ENCODE results near the gene AKAP13.
"Not testable (repeated sequence)": the region's sequence is repeated elsewhere in the genome, so short reads cannot be mapped to it uniquely, and the experiment has no call there.

The AKAP13 gene

DNA sequence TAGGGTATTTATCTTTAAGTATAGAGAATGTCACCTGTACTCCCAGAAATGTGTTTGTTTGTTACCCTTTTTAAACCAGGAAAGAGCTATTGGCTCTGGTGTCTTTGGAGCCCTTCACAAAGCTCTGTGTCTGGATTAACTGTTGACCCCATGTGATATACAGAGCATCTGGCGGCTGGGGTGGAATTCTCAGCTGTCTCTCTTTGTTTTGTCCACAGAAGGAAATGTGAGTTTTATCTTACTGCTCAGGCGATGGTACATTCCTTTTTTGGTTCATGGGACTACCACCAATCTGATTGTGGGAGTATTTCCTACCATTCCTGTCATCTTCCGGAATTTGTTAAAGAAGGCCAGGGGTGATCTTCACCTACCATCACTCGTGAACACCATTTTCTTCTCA lies 120.3 kb downstream of the AKAP13 start:
- DNase-seq (ENCODE audit: low read depth) = no peak

DNA sequence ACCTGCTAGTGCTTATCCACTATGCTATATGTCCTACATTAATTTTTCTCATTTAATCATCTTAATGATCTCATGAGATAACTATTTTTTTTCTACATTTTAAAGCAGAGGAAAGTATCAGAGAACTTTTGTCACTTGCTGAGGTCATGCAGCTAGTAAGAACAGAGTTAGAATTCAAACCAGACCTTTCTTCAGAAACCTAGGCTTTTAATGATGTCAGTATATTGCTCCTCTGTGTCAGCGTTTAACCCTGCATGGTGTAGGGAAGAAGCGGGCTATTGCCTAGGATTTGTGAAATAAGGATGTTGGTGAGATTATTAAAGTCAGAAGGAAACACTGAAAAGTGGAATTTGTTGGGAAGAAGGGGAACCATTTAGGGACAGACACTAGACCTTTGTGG lies 121.2 kb downstream of the AKAP13 start:
- no peak for DNase-seq (ENCODE audit: low read depth)

DNA sequence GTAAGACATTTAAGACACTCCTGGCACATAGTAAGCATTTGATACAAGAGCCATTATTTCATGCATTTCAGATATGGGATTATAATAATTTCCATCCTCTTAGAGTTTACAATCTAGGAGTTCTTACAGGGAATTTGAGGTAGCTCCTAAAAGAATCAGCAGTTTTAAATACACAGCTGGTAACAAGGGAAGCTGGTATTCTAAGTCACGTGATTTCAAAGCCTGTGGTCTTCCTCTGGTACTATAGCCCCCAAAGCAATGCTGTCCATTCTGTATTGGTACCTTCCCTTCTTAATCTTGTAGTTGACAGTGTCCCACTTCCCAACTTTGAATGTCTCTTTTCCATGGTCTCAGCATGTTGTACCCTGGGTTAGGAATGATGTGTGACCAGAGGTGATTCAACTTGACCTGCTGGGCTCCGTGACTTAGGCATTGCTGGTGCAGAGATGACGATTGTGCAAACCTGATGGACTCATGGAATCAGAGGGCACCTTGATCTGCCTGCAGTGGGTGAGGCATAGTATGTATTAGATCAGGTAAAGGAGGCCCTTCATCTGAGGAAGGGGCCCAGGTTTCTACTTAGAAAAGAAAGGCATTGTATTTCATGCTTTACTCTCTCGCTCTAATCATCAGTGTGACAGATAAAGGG lies 122.9 kb downstream of the AKAP13 start:
- no peak for DNase-seq (ENCODE audit: low read depth)

DNA sequence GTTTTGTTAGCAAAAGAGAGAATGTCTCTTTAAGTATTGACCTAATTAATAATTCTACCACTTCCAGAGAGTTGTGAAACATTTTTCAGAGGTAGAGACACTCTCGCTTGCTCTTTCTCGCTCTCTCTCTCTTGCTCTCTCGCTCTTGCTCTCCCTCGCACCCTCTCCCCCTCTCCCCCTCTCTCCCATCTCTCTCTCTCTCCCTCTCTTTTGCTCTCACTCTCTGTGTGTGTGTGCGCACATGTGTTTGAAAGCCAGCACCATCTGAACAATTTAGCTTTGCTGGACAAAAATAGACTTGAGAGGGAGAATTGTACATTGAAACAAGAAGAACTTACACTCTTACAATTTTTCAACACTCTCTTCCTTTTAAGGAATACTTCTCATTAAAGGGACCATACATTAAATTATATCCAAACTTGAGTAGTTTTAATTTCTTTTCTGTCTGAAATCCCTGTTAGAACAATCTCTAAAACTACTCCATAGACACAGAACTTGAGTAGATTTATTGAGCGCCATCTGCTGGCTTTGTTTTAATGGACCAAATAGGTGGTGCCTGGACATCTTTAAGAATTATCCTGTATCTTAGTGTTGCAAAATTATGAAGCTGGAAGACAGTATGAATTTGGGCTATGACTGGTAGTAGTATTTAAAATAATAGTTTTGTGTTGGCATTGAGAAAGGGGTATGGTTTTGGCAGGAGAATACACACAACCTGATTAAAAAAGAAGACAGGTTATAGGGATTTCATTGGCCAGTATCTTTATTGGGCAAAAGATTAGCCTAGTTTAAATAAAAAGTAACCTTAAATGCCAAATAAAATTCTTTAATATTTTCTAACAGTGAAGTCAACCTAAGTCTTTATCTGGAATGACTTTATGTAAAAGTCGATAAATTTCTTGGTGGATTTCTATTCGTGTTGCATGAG lies 124.6 kb downstream of the AKAP13 start:
- DNase-seq (ENCODE audit: low read depth) = peak; percentile 7

DNA sequence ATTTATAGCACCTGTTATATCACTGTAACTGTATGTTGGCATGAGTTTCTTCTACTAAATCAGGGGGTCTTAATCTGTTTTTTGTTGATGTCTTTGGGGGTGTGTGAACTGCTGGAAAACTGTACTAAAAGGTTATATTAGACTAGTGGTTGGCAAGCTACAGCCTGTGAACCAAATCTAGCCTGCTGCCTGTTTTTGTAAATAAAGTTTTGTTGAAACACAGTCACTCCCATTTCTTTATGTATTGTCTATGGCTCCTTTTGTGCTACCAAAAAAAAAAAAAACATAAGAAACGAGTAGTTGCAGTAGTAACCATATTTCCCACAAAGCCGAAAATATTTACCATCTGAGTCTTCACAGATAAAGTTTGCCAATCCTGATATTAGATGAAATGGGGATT lies 126.7 kb downstream of the AKAP13 start:
- DNase-seq (ENCODE audit: low read depth) = no peak

DNA sequence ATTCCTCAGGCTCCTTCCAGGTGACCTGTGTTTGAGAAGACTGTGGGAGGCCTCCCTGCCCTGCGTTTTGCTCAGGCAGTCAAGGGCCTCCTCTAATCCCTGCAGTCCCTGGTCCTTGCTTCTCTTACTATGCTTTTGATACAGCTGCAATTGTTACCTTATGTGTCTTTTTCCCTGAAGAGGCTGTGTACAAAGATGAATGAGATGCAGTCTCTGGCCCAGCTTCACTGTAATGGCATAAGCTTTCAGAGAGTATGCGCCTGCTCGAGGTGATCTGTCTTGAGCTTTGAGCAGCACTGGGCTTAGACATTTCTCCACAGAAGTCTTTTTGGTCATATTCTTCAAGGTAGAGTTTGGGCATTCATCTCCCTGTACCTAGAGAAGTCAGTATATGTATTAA lies 129.6 kb downstream of the AKAP13 start:
- no peak for DNase-seq (ENCODE audit: low read depth)

DNA sequence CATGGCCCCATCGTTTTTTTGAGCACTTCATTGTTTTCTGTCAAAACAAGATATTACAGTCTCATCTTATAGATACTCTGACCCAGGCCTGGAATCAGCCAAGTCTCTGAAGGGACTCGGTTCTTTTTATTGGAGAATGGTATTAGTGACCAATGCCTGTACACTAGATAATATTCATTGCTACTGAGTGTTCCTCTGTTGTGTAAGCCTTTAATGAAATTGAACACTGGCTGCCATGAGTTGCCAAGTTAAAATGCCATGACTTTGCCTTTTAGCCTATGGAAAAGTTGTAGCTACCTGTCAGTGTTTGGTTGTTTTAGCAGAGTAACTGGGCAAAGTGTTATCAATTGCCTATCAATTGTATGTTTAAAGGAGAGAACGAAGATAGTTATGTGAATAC lies 134.0 kb downstream of the AKAP13 start:
- no peak for DNase-seq (ENCODE audit: low read depth)

DNA sequence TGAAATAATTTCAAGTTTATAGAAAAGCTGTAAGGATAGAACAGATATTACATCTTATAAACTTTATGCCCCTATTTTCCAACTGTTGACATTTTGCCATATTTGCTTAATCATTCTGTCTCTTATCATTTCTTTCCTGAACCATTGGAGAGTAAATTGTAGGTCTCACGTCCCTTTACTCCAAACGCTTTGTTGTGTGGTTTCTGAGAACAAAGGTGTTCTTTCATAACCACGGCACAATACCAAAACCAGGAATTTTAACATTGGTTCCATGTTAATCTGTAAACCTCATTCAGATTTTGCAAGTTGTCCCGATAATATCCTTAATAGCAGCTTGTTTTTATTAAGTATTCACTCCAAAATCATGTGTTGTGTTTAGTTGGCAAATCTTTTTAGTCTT lies 134.8 kb downstream of the AKAP13 start:
- no peak for DNase-seq (ENCODE audit: low read depth)

DNA sequence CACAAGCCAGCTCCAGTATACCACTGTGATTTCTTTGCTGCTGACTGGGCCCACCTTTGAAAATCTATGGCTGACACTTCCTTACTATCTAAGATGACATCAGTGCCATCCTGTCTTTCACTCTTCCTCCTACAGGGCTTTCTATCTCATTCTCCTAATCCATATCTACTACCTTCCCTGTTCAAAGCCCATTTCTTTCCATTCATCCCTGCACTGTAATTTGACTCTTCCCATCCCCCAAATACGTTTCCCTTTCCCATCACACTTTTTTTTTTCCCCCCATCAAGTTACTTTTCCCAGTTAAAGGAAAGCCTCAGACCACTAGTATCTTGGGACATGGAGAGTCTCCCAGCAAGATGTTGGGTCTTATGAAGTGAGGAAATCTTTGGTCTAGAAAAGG lies 136.7 kb downstream of the AKAP13 start:
- no peak for DNase-seq (ENCODE audit: low read depth)

DNA sequence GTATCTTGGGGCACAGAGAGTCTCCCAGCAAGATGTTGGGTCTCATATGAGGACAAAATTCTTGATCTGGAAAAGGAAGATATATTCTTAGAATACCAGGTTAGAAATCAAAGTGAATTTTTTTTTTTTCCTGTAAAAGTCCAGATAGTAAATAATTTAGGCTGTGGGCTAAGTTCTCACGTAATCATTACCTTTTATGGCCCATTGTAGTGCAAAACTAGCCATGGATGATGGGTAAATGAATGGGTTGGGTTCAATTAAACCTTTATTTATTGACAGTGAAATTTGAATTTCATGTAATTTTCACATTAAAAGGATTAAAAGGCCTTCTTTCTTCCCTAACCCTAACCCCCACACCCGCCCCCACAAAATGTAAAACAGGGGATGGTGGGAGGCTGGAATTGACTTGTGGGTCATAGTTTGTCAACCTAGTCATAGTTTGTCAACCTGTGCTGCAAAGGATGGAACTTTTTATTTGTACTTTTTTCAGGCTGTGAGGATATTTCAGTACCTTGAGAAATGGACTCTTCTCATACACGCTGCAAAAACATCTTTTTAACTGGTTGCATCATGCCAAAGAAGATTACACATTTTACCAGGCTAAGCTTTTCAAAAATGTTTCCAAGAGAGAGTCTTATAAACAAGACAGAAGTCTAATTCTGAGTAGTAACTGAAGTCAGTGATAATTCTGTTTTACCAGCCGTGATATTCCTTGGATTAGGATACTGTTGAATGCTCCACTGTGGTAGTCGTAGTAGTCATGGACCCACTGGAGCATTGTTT lies 138.8 kb downstream of the AKAP13 start:
- DNase-seq (ENCODE audit: low read depth) = no peak

DNA sequence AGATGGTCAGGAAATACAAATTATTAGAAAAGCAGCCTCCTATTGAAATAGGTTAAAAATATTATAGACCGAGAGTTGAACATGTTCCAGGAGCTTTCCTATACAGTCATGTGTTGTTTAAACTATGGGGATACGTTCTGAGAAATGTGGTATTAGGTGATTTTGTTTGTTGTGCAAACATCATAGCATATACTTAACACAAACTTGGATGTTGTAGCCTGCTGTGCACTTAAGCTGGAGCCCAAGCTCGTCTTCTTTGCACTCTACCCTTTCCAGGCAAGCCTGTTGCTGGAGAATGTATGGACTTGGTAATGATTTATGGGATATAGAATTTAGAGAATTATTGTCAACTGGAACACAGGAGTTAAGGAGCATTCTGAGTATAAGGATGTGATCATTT lies 140.2 kb downstream of the AKAP13 start:
- no peak for DNase-seq (ENCODE audit: low read depth)

DNA sequence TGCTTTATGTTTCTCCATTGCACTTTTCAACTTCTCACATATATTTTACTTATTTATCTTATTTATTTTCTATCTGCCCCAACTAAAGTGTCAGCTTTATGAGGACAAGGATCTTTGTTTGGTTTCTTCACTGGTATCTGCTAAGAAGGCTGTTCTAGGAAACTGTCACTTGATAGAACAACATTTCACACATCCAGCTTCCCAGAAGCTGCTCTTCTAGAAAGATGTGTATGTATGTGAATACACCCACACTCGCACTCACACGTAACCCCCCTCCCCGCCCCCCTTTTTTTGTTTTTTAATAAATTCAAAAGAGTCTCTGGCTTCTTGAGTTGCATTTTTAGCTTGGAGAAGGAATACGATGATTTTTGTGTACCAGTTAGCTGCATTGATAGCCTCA lies 143.1 kb downstream of the AKAP13 start:
- DNase-seq (ENCODE audit: low read depth) = no peak

DNA sequence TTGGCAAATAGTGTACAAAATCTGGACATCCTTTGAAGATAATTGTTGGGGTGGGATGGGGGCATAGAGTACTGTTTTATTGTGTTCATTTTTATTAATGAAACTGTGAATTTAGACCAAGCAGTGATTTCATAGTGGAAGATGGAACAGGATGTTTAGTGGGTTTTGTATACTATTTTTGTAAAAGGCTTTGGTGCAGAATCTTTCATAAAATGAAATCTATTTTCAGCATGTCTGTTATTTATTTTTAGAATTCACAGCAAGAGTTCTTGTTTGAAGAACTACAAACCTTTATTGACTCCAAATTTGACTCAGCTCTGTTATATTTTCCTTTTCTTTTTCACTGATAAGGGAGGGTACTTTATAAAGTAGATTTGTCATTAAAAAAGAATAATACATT lies 145.4 kb downstream of the AKAP13 start:
- DNase-seq (ENCODE audit: low read depth) = no peak

DNA sequence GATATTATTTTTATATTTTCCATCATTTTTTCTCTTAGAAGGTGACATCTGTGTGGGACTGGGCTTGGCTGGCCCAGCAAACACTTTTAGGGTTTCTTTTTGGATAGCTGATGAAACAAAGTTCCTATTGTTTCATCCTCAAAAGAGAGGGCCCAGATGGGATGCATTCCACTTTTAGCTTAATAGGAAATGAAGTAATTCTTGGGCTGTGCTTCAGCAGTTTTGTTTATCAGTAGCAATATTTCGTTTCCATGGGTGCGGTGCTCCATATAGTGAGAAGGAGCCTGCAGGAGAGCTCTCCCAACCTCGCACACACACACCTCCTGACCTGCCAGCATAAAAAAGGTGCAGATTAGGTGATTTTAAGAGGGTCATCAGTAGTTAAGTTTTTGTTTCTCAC lies 147.5 kb downstream of the AKAP13 start:
- no peak for DNase-seq (ENCODE audit: low read depth)

DNA sequence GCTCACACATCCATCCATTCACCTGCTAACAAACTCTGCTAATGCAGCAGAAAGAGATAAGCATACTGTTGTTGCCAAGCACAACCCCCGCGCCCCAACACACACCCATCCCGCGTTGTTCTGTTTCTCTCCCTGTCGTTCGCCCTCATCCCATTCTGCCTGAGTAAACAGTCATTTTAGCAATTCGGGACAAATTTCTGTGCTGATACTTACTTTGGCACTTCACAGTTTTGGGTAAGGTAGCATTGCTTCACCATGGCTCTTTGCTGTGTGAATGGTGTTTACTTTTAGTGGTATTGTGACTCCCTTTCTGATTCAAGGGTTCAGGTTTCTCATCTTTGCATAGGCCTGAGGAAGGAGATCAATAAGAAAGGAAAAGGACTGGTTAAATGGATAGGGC lies 149.7 kb downstream of the AKAP13 start:
- DNase-seq (ENCODE audit: low read depth) = no peak

DNA sequence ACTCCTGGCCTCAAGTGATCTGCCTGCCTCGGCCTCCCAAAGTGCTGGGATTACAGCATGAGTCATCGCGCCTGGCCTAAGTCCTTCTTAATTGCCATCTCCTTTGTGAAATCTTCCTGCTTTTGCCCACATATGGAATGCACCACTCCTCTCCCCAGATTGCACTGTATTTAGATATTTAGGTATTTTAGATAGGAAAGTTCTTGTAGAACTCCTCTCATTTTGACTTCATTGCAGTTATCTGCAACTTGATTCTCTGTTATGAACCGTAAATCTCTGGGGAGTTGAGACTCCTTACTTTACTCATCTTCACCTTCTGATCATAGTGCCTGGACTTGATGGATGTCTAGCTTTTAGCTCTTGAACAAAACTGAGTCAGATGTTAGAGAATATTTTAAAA lies 150.7 kb downstream of the AKAP13 start:
- DNase-seq (ENCODE audit: low read depth) = no peak

DNA sequence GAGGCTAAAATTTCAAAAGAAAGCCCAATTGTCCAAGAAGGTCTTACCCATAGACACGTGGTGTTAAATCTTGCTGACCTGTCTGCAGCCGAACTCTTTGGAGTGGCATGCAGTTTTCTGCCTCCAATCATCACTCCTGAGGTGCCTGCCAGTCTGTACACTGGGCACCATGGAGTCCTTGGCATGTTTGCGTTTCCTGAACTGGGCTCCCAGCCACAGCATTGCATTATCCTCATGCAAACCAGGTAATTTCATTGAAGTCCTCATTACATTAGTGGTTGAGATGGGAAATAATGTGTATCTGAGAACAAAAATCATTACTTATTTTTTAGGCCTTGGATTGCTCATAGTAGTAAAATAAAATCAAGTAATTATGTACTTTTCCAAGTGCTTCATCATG lies 152.3 kb downstream of the AKAP13 start:
- no peak for DNase-seq (ENCODE audit: low read depth)

DNA sequence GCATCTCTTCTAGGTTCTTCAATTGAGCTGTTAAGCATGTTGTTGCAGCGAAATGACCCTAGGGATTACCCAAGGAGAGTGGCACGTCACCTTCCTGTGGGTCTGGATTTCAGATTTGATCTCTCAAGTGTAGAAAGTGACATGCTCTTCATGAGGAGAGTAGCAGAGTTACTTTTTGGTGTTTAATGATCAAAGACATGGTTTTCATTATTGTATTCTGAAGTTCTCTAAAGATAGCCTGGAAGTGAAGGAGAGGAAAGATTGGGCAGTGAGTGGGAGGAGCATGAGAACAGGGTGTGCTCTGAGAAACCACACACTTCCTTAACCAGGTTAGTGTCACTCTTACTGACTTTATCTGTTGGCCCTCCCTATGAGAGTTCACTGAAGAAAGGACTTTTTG lies 153.6 kb downstream of the AKAP13 start:
- no peak for DNase-seq (ENCODE audit: low read depth)

DNA sequence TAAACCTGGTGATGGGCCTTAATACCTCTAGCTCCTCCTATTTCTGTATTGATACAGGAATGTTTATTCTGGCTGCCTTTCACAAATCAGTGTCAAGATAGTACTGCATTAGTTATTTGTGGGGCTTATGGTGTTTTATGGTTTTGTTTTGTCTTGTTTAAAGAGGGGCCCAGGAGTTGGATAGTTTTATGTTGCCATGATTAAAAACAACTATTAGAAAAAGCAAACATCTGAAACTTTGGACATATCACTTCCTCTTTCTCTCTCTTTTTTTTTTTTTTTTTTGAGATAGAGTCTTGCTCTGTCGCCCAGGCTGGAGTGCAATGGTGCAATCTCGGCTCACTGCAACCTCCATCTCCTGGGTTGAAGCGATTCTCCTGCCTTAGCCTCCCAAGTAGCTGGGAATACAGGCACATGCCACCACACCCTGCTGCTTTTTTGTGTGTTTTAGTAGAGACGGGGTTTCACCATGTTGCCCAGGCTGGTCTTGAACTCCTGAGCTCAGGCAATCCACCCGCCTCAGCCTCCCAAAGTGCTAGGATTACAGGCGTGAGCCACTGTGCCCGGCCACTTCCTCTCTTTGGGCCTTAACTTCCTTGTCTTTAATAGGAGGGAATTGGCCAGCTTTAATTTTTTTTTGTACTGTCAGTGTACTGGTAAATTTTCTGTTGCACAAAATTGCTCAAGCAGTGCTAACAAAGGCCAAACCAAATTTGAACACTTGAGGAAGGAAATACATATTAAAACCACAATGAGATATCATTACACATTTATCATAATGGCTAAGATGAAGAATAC lies 155.3 kb downstream of the AKAP13 start:
- not testable (repeated sequence) for DNase-seq (ENCODE audit: low read depth)

DNA sequence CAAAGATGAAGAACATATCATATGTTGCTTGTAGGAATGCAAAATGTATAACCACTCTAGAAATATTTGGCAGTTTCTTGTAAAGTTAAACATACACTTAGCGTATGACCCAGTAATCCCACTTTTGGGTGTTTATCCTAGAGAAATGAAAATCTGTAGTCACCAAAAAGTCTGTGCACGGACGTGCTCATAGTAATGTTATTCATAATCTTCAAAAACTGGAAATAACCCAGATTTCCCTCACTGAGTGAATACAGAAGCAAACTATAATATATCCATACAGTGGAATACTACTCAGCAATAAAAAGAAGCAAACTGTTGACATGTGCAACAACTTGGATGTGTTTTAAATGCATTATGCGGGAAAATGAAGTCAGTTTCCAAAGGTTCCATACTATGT lies 155.9 kb downstream of the AKAP13 start:
- DNase-seq (ENCODE audit: low read depth) = no peak

DNA sequence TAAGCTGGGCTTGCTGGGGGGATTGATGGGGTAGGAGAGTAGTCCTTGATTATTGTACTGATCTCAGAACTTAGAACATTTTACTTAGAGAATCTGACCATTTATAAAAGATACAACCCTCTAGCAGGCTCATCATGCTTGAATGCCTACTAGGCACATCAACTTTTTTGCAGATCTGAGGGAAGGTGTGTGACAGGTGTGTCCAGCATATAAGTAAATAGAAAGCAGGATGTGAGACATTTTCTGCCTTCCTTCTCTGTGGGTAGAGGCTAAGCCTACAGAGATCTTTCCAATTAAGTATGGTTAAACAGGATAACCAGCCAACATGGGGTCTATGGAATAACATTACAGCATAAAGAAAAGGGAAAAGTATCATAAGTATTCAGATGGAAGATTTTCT lies 159.1 kb downstream of the AKAP13 start:
- no peak for DNase-seq (ENCODE audit: low read depth)
